Measurements from ENCODE around the gene PCDH9. TPM values are rescaled to one million over a fixed set of nuclear protein-coding genes. Genes with fewer than 3 reads are reported as not detected.
"Not testable (repeated sequence)": the region's sequence is repeated elsewhere in the genome, so short reads cannot be mapped to it uniquely, and the experiment has no call there.

PCDH9 gene
- total RNA-seq, 1 donor from 2014 or later, result 1.7 TPM

DNA sequence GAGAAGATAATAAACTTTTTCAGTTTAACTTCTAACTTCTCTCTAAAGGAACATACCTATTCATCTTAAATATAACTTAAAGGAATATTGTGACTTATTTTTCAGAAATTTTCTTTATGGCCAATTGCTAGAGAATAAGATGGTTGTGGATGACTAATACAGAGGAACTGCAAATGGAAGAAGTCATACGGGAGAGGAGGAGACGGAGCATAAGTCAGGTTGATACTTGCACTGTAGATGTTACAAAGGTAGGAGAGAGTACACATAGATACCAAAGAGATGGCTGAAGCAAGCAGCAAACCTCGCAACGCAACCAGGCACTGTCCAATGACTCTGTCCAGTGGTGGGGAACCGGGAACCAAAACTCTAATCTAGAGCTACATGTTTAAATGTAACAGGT is 963.4 kb downstream of the PCDH9 start:
- no peak overlapping the region for H3K4me3 Mint-ChIP-seq (ENCODE audit: low read depth)
- peaks cover 5% of the 10 kb centered on the region for H3K4me1 Mint-ChIP-seq (ENCODE audit: low read depth)
- H3K36me3 Mint-ChIP-seq (ENCODE audit: insufficient read depth), result no peaks in the 10 kb centered on the region
- no peak overlapping the region for H3K27ac Mint-ChIP-seq
- peaks cover 6% of the 10 kb centered on the region for H3K27me3 Mint-ChIP-seq
- DNase-seq (ENCODE audit: low spot score, unreplicated experiment), result no peak
- no peaks in the 10 kb centered on the region for H3K9me3 Mint-ChIP-seq (ENCODE audit: low read depth)
- TF ChIP-seq, protein P1, sequence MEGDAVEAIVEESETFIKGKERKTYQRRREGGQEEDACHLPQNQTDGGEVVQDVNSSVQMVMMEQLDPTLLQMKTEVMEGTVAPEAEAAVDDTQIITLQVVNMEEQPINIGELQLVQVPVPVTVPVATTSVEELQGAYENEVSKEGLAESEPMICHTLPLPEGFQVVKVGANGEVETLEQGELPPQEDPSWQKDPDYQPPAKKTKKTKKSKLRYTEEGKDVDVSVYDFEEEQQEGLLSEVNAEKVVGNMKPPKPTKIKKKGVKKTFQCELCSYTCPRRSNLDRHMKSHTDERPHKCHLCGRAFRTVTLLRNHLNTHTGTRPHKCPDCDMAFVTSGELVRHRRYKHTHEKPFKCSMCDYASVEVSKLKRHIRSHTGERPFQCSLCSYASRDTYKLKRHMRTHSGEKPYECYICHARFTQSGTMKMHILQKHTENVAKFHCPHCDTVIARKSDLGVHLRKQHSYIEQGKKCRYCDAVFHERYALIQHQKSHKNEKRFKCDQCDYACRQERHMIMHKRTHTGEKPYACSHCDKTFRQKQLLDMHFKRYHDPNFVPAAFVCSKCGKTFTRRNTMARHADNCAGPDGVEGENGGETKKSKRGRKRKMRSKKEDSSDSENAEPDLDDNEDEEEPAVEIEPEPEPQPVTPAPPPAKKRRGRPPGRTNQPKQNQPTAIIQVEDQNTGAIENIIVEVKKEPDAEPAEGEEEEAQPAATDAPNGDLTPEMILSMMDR (IDR thresholded peaks at IDR 0.05; ENCODE audit: unreplicated experiment), result no peak

DNA sequence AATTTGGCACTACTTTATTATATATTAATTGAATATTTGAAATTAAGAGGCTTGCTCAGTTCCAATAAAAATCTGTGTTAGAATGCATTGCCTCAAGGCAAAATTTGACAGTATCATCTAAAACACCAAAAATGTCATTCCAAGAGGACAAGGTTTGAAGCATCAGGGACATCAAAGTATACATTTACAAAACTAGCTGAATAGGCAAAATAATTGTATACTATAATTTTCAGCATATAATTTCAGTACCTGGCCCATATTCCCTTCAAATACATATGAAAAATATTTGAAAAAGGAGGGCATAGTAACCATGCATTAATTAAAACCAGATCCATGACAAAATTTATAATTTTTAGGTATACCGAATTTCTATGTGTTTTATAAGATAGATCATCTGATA is 963.8 kb downstream of the PCDH9 start:
- Mint-ChIP-seq H3K4me1 (ENCODE audit: low read depth) (peaks cover 5% of the 10 kb centered on the region), H3K4me3 (ENCODE audit: low read depth) (no peak overlapping the region), H3K36me3 (ENCODE audit: insufficient read depth) (no peaks in the 10 kb centered on the region), H3K27me3 (peaks cover 6% of the 10 kb centered on the region), H3K27ac (no peak overlapping the region), H3K9me3 (ENCODE audit: low read depth) (no peaks in the 10 kb centered on the region)
- DNase-seq (ENCODE audit: low spot score, unreplicated experiment), result no peak
- TF ChIP-seq, protein P1 (IDR thresholded peaks at IDR 0.05; ENCODE audit: unreplicated experiment), result no peak

DNA sequence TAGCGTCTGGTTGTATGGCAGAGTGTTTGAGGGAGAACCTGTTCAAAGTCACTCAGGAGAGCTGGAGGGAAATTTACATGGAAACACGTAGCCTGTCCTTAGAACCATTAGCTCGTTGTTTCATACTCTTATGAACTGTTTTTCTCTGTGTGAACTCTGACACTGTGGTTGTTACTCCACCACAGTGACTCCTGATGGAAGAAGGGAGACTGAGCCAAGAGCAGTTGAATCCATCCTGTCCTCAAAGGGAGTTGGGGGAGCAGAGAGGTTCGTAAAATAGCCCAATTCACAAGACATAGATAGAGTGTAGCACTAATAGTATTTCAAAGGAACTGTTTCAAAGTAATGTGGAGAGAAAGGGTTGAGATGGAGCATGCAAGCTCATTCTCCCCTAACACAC is 964.8 kb downstream of the PCDH9 start:
- Mint-ChIP-seq H3K4me3 (ENCODE audit: low read depth) (no peak overlapping the region), H3K27me3 (peaks cover 6% of the 10 kb centered on the region), H3K9me3 (ENCODE audit: low read depth) (peaks cover 3% of the 10 kb centered on the region), H3K27ac (no peak overlapping the region), H3K36me3 (ENCODE audit: insufficient read depth) (no peaks in the 10 kb centered on the region), H3K4me1 (ENCODE audit: low read depth) (peaks cover 5% of the 10 kb centered on the region)
- TF ChIP-seq, protein P1 (IDR thresholded peaks at IDR 0.05; ENCODE audit: unreplicated experiment), result no peak
- DNase-seq (ENCODE audit: low spot score, unreplicated experiment), result no peak

DNA sequence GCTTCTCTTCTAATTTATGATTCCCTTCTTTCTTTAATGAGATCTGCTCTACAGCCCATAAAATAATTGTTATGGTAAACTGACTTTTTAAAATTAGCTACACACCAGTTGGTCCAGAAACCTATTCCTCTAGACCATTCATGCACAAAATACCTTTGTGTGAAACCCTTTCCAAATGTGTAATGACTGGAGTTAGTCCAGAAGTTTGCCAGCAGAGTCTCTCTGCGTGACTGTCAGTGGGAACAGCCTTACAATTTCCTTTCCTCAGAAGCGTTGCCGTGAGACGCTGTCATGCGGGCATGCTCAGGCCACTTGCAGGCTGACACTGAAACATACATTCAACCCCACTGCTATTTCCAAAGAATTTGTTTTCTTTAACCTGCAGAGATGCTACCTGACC is 965.2 kb downstream of the PCDH9 start:
- Mint-ChIP-seq H3K9me3 (ENCODE audit: low read depth) (peaks cover 3% of the 10 kb centered on the region), H3K27me3 (peaks cover 6% of the 10 kb centered on the region), H3K36me3 (ENCODE audit: insufficient read depth) (no peaks in the 10 kb centered on the region), H3K27ac (no peak overlapping the region), H3K4me1 (ENCODE audit: low read depth) (peaks cover 5% of the 10 kb centered on the region), H3K4me3 (ENCODE audit: low read depth) (no peak overlapping the region)
- no peak for DNase-seq (ENCODE audit: low spot score, unreplicated experiment)
- TF ChIP-seq, protein P1 (IDR thresholded peaks at IDR 0.05; ENCODE audit: unreplicated experiment), result no peak

DNA sequence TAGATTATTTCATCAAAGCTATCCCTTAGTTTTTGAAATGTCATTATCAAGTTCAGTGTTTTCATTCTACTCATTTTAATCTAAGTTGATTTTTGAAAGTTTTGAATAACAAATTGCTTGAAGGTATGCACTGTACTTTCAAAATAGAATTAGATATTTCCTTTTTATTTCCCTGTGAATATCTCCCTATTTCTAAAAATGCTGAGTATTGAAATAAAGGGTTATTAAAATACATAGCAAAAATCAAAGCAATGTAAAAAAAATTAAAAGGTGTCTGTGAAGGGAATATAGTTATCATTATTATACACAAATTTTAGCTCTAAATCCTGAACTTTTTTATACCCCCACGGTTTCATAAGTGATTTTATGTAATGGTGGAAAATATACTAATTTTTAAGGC is 967.8 kb downstream of the PCDH9 start:
- TF ChIP-seq, protein P1 (IDR thresholded peaks at IDR 0.05; ENCODE audit: unreplicated experiment), result no peak
- no peak for DNase-seq (ENCODE audit: low spot score, unreplicated experiment)
- no peak overlapping the region for H3K27ac Mint-ChIP-seq
- no peak overlapping the region for H3K4me3 Mint-ChIP-seq (ENCODE audit: low read depth)
- H3K9me3 Mint-ChIP-seq (ENCODE audit: low read depth), result peaks cover 7% of the 10 kb centered on the region
- H3K4me1 Mint-ChIP-seq (ENCODE audit: low read depth), result peaks cover 5% of the 10 kb centered on the region
- no peaks in the 10 kb centered on the region for H3K36me3 Mint-ChIP-seq (ENCODE audit: insufficient read depth)
- H3K27me3 Mint-ChIP-seq, result peaks cover 4% of the 10 kb centered on the region

DNA sequence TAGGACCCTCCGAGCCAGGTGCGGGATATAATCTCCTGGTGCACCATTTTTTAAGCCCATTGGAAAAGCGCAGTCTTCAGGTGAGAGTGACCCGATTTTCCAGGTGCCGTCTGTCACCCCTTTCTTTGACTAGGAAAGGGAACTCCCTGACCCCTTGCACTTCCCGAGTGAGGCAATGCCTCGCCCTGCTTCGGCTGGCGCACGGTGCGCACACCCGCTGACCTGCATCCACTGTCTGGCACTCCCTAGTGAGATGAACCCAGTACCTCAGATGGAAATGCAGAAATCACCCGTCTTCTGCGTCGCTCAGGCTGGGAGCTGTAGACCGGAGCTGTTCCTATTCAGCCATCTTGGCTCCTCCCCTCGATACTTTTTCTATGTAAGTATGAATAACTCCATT is 970.7 kb downstream of the PCDH9 start:
- H3K36me3 Mint-ChIP-seq (ENCODE audit: insufficient read depth); H3K4me3 Mint-ChIP-seq (ENCODE audit: low read depth); DNase-seq (ENCODE audit: low spot score, unreplicated experiment); H3K27me3 Mint-ChIP-seq; H3K4me1 Mint-ChIP-seq (ENCODE audit: low read depth); H3K27ac Mint-ChIP-seq: not testable (repeated sequence)
- peaks cover 12% of the 10 kb centered on the region for H3K9me3 Mint-ChIP-seq (ENCODE audit: low read depth)
